LNCAP (cell line): ENCODE measurements around the gene BRI3.

Experiments used
- CTCF ChIP-seq: fragments of 450-650 bp; IDR thresholded peaks from 2 replicates; pipeline ENCODE4 v1.5.1; 2017; ENCODE audit warnings: mild to moderate bottlenecking

Gene BRI3

GRCh38 chr7:98319176-98319575 is 37.7 kb downstream of the BRI3 start:
- TF ChIP-seq CTCF = no peak

GRCh38 chr7:98321301-98321700 is 39.8 kb downstream of the BRI3 start:
- TF ChIP-seq CTCF = no peak

- no peak for TF ChIP-seq CTCF
Measured at GRCh38 chr7:98322331-98323270, 41.1 kb downstream of the BRI3 start.

- TF ChIP-seq CTCF = no peak
Measured at GRCh38 chr7:98323597-98324322, 42.3 kb downstream of the BRI3 start.

GRCh38 chr7:98324782-98325181 is 43.3 kb downstream of the BRI3 start:
- TF ChIP-seq CTCF = no peak

- TF ChIP-seq CTCF = no peak
Measured at GRCh38 chr7:98329100-98329790, 47.8 kb downstream of the BRI3 start.

- no peak for TF ChIP-seq CTCF
Measured at GRCh38 chr7:98329791-98330373, 48.4 kb downstream of the BRI3 start.
